LHCN-M2 (cell line): ENCODE results near the gene COX4I2. TPM values are rescaled to one million over a fixed set of nuclear protein-coding genes. Genes with fewer than 3 reads are reported as not detected.
"Not testable (repeated sequence)": the region's sequence is repeated elsewhere in the genome, so short reads cannot be mapped to it uniquely, and the experiment has no call there.

ENCODE experiments used
- DNase-seq: peaks from one replicate; pipeline ENCODE4 v3.0.0-alpha.2; 2012; ENCODE audit warnings: low read depth
- total RNA-seq: library from RNA; depleted of rRNA; stranded (reverse); fragments of >200 nt; gene quantifications from 2 replicates; pipeline ENCODE4 v1.2.3, GENCODE V29; 2014

COX4I2 gene
- total RNA-seq, 1 experiment from 2014 or later: not detected

- DNase-seq: peak; percentile 56
Observed at GRCh38 chr20:31607640-31608250, 30.0 kb upstream of the COX4I2 start.

- peak; percentile 60 for DNase-seq
Observed at GRCh38 chr20:31608251-31608945, 29.3 kb upstream of the COX4I2 start.

GRCh38 chr20:31612271-31612640 is 25.5 kb upstream of the COX4I2 start:
- DNase-seq: not testable (repeated sequence)

GRCh38 chr20:31615416-31615815 is 22.3 kb upstream of the COX4I2 start:
- DNase-seq: no peak

GRCh38 chr20:31617432-31618104 is 20.1 kb upstream of the COX4I2 start:
- no peak for DNase-seq

GRCh38 chr20:31620246-31620645 is 17.5 kb upstream of the COX4I2 start:
- DNase-seq: no peak

- DNase-seq: not testable (repeated sequence)
Observed at GRCh38 chr20:31623123-31623505, 14.6 kb upstream of the COX4I2 start.

GRCh38 chr20:31626534-31626933 is 11.2 kb upstream of the COX4I2 start:
- DNase-seq: not testable (repeated sequence)

GRCh38 chr20:31628057-31628456 is 9.7 kb upstream of the COX4I2 start:
- DNase-seq: not testable (repeated sequence)

GRCh38 chr20:31630187-31630790 is 7.4 kb upstream of the COX4I2 start:
- peak; percentile 32 for DNase-seq

GRCh38 chr20:31632548-31633338 is 5.0 kb upstream of the COX4I2 start:
- no peak for DNase-seq

GRCh38 chr20:31633339-31633914 is 4.3 kb upstream of the COX4I2 start:
- DNase-seq: no peak

- DNase-seq: no peak
Observed at GRCh38 chr20:31638317-31638716, 605 bp downstream of the COX4I2 start.

GRCh38 chr20:31638816-31639215 is 1.1 kb downstream of the COX4I2 start:
- DNase-seq: no peak

- no peak for DNase-seq
Observed at GRCh38 chr20:31640259-31640658, 2.5 kb downstream of the COX4I2 start.

GRCh38 chr20:31641391-31641790 is 3.7 kb downstream of the COX4I2 start:
- no peak for DNase-seq

GRCh38 chr20:31642837-31643236 is 5.1 kb downstream of the COX4I2 start:
- DNase-seq: no peak

- no peak for DNase-seq
Observed at GRCh38 chr20:31643522-31643921, 5.8 kb downstream of the COX4I2 start.

GRCh38 chr20:31644701-31645100 is 7.0 kb downstream of the COX4I2 start:
- DNase-seq: peak; percentile 67

GRCh38 chr20:31648104-31648503 is 10.4 kb downstream of the COX4I2 start:
- DNase-seq: not testable (repeated sequence)

GRCh38 chr20:31652917-31653396 is 15.2 kb downstream of the COX4I2 start:
- DNase-seq: peak; percentile 46
